Mesothelial cell of epicardium (in vitro differentiated cells): ENCODE measurements around the gene ROR2. TPM values are rescaled to one million over a fixed set of nuclear protein-coding genes. Genes with fewer than 3 reads are reported as not detected.
A peak's percentile ranks its signal among the peaks of the same experiment; 100 is the strongest.
"Not testable (repeated sequence)": the region's sequence is repeated elsewhere in the genome, so short reads cannot be mapped to it uniquely, and the experiment has no call there.

Experiments used
- DNase-seq, 2 experiments: peaks; one replicate each; pipeline ENCODE4 v3.0.0; 2021; ENCODE audit warnings: low spot score in 2 of 2; ENCODE audit not compliant: unreplicated experiment in 2 of 2
- H3K27ac Mint-ChIP-seq: 2 replicates; pipeline ENCODE4 v1.8.0; 2021; ENCODE audit warnings: mixed read lengths
- H3K27me3 Mint-ChIP-seq: 2 replicates; pipeline ENCODE4 v1.8.0; 2021; ENCODE audit warnings: low read depth, mixed read lengths
- H3K36me3 Mint-ChIP-seq: 2 replicates; pipeline ENCODE4 v1.8.0; 2021; ENCODE audit warnings: mixed read lengths
- H3K4me1 Mint-ChIP-seq: 2 replicates; pipeline ENCODE4 v1.8.0; 2021; ENCODE audit warnings: mixed read lengths
- H3K4me3 Mint-ChIP-seq: 2 replicates; pipeline ENCODE4 v1.8.0; 2021; ENCODE audit warnings: mild to moderate bottlenecking, moderate library complexity, mixed read lengths
- H3K9me3 Mint-ChIP-seq: 2 replicates; pipeline ENCODE4 v1.8.0; 2021; ENCODE audit warnings: mixed read lengths
- total RNA-seq: library from RNA; stranded (reverse); gene quantifications from 3 replicates; pipeline ENCODE4 v1.2.1, GENCODE V29; 2021
- TF ChIP-seq, protein P1 (sequence below): fragments of 200-600 bp; sonication (generic); IDR thresholded peaks from one replicate; pipeline ENCODE4 v1.5.0; 2021; ENCODE audit warnings: antibody characterized with exemption; ENCODE audit not compliant: unreplicated experiment

Gene ROR2
- total RNA-seq, 1 donor from 2014 or later: 41.0 TPM

DNA sequence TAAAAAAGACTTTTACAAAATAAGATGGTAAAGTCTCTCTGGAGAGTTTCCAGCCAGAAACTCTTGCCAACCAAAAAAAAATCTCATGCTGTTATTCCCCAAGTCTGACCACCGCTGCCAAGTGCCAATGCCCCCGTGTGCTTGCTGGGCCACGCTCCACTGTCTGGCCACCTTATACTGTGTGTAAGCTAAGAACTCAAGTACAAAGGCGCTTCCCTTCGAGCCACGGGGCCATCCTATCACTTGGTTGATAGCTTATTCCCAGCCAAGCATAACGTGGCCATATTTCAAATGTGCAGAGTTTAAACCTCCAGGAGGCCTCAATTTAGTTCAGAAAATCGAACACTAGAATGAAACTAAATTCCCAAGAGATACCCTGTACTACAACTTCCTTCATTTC is 36.0 kb downstream of the ROR2 start:
- peaks cover 9% of the 10 kb centered on the region for H3K36me3 Mint-ChIP-seq

DNA sequence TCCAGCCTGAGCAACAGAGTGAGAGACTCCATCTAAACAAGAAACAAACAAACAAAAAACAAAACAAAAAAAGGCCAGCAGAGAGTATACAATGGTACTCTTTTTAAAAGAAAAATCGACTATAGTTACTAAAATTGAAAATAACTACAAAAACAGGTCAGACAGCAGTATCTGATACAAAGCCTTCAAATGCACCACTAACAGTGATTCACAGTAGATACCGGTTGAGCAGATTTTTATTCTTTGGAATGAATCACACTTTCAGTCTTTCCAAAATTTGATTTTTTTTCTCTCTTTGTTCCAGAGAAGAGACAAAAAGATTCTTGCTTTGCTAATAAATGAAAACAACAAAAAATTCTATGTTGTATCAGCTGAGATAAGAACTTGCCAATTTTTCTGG is 36.9 kb downstream of the ROR2 start:
- Mint-ChIP-seq H3K36me3 (peaks cover 9% of the 10 kb centered on the region), H3K4me1 (peaks cover 21% of the 10 kb centered on the region), H3K27ac (no peak overlapping the region), H3K27me3 (no peaks in the 10 kb centered on the region), H3K4me3 (no peak overlapping the region), H3K9me3 (no peaks in the 10 kb centered on the region)
- DNase-seq: no peak
- TF ChIP-seq, protein P1, sequence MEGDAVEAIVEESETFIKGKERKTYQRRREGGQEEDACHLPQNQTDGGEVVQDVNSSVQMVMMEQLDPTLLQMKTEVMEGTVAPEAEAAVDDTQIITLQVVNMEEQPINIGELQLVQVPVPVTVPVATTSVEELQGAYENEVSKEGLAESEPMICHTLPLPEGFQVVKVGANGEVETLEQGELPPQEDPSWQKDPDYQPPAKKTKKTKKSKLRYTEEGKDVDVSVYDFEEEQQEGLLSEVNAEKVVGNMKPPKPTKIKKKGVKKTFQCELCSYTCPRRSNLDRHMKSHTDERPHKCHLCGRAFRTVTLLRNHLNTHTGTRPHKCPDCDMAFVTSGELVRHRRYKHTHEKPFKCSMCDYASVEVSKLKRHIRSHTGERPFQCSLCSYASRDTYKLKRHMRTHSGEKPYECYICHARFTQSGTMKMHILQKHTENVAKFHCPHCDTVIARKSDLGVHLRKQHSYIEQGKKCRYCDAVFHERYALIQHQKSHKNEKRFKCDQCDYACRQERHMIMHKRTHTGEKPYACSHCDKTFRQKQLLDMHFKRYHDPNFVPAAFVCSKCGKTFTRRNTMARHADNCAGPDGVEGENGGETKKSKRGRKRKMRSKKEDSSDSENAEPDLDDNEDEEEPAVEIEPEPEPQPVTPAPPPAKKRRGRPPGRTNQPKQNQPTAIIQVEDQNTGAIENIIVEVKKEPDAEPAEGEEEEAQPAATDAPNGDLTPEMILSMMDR: no peak

More for the DNA sequence above, 36.0 kb downstream of the ROR2 start:
- Mint-ChIP-seq H3K4me1 (peaks cover 16% of the 10 kb centered on the region), H3K9me3 (no peaks in the 10 kb centered on the region), H3K4me3 (no peak overlapping the region), H3K27ac (no peak overlapping the region), H3K27me3 (no peaks in the 10 kb centered on the region)
- DNase-seq: no peak
- TF ChIP-seq, protein P1: no peak

DNA sequence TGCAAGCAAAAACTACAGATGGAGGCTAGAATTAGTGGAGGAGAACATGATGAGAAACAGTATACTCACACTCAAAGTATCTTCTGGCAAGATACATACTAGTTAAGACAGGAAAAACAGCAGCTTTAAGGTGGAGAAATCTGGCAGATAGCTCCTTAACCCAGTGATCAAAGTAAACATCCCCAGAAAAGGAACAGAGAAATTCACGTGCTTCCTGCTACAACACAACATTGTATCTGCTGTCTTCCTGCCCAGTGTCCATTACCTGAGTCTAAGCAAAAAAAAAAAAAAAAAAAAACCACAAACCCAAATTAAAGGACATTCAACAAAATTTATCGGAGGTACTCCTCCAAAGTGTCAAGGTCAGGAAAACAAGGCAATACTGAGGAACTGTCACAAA is 38.4 kb downstream of the ROR2 start:
- Mint-ChIP-seq H3K27me3 (no peaks in the 10 kb centered on the region), H3K4me3 (no peak overlapping the region), H3K4me1 (peaks cover 28% of the 10 kb centered on the region), H3K36me3 (peaks cover 9% of the 10 kb centered on the region), H3K27ac (peak overlapping the region; percentile 50), H3K9me3 (no peaks in the 10 kb centered on the region)
- DNase-seq: no peak
- TF ChIP-seq, protein P1: no peak

DNA sequence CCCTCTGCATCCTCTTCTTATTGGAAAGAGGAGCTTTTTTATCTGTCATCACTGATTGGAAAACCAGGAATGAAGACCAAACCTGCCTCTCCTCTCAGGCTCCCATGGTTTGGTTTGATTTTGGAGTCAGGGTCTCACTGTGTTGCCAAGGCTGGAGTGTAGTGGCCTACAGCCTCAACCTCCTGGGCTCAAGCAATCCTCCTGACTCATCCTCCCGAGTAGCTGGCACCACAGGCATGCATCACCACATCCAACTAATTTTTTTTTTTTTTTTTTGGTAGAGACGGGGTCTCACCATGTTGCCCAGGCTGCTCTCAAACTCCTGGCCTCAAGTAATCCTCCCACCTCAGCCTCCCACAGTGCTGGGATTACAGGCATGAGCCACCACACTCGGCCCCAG is 40.8 kb downstream of the ROR2 start:
- H3K36me3 Mint-ChIP-seq, H3K4me3 Mint-ChIP-seq, H3K27me3 Mint-ChIP-seq, H3K9me3 Mint-ChIP-seq, H3K27ac Mint-ChIP-seq: not testable (repeated sequence)
- DNase-seq: peak in 1 of 2 experiments; percentile 0
- H3K4me1 Mint-ChIP-seq: peaks cover 30% of the 10 kb centered on the region

DNA sequence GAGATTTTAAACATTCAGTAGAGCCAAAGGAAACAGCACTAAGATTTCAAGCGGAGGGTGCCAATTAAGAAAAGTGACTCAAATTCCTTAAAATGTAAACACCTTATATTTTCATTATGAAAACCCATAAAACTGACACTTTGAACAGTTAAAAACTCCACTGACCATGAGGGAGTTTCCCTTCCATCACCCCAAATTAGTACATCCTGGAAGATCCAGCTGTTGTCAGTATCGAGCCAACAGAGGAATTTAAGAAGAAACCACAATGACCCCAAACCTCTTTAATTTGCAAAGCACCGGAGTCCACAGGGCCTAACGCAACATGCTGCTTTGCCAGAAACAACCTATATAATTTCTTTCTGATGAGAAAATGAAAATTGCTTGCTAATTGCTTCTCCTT is 41.3 kb downstream of the ROR2 start:
- TF ChIP-seq, protein P1: no peak
- H3K36me3 Mint-ChIP-seq: peaks cover 6% of the 10 kb centered on the region
- H3K27me3 Mint-ChIP-seq: no peaks in the 10 kb centered on the region
- no peak overlapping the region for H3K4me3 Mint-ChIP-seq
- no peaks in the 10 kb centered on the region for H3K9me3 Mint-ChIP-seq
- no peak overlapping the region for H3K27ac Mint-ChIP-seq
- peak in 1 of 2 experiments; percentile 5 for DNase-seq
- H3K4me1 Mint-ChIP-seq: peaks cover 33% of the 10 kb centered on the region

DNA sequence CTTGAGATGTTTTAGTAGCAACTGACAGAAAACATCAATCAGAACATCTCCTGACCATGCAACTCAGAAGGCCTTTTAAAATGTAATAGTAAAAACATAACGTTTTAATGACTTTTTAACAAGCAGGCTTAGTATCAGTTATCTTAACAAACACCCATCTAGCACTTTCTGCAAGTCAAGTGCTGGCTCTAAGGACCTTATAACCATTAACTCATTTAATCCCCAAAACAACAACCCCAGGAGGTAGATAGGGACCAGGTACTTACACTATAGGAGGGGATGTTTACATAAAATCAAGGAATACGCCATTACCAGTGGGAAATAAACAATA is 41.8 kb downstream of the ROR2 start:
- Mint-ChIP-seq H3K9me3 (no peaks in the 10 kb centered on the region), H3K4me3 (no peak overlapping the region), H3K27ac (no peak overlapping the region), H3K27me3 (no peaks in the 10 kb centered on the region), H3K4me1 (peaks cover 38% of the 10 kb centered on the region), H3K36me3 (peaks cover 6% of the 10 kb centered on the region)
- no peak for DNase-seq
- TF ChIP-seq, protein P1: no peak
